Activated CD8-positive, alpha-beta memory T cell treated with anti-CD3 and anti-CD28 coated beads for 48 hours (primary cell): ENCODE results near the gene XKR7.
A peak's percentile ranks its signal among the peaks of the same experiment; 100 is the strongest.
"Not testable (repeated sequence)": the region's sequence is repeated elsewhere in the genome, so short reads cannot be mapped to it uniquely, and the experiment has no call there.

Experiments
- DNase-seq, 3 experiments: peaks; one replicate each; pipeline ENCODE4 v3.0.0-alpha.2; 2020; ENCODE audit warnings: low read depth in 2 of 3, low spot score in 2 of 3

Gene XKR7

GRCh38 chr20:31967830-31968249 is at the start of gene XKR7:
TSS of gene XKR7 (plus strand) at chr20:31968151. CDS start at chr20:31968176, 25 bp downstream.
- DNase-seq: no peak

GRCh38 chr20:31918466-31919105 is 49.4 kb upstream of the XKR7 start:
- DNase-seq: no peak

GRCh38 chr20:31919410-31920155 is 48.4 kb upstream of the XKR7 start:
- no peak for DNase-seq

- no peak for DNase-seq
Measured at GRCh38 chr20:31920275-31920855, 47.6 kb upstream of the XKR7 start.

GRCh38 chr20:31921480-31921879 is 46.5 kb upstream of the XKR7 start:
- DNase-seq: not testable (repeated sequence)

DNA sequence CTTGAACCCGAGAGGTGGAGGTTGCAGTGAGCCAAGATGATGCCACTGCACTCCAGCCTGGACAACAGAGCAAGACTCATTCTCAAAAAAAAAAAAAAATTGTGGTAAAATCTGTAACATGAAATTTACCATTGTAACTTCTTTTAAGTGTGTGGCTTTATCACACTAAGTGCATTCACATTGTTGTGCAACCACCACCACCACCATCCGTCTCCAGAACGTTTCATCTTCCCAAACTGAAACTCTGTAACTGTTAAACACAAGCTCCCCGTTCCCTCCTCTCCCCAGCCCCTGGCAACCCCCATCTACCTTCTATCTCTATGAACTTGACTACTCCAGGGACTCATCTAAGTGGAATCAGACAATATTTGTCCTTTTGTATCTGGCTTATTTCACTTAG is 45.8 kb upstream of the XKR7 start:
- DNase-seq: no peak

DNA sequence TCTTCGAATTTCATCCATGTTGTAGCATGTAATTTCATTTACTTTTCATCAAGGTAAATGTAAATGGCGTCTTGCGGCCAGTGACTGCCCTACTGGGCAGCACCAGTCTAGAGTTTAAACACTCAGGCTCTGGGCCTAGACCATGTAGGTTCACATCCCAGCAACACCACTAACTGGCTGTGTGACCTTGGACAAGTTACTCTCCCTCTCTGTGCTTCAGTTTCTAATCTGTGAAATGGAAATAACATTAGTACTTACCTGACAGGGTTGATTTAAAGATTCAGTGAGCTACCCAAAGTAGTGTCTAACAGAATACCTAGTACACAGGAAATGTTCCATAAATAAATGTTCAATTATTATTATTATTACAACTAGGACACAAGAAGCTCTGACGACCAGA is 45.4 kb upstream of the XKR7 start:
- no peak for DNase-seq

DNA sequence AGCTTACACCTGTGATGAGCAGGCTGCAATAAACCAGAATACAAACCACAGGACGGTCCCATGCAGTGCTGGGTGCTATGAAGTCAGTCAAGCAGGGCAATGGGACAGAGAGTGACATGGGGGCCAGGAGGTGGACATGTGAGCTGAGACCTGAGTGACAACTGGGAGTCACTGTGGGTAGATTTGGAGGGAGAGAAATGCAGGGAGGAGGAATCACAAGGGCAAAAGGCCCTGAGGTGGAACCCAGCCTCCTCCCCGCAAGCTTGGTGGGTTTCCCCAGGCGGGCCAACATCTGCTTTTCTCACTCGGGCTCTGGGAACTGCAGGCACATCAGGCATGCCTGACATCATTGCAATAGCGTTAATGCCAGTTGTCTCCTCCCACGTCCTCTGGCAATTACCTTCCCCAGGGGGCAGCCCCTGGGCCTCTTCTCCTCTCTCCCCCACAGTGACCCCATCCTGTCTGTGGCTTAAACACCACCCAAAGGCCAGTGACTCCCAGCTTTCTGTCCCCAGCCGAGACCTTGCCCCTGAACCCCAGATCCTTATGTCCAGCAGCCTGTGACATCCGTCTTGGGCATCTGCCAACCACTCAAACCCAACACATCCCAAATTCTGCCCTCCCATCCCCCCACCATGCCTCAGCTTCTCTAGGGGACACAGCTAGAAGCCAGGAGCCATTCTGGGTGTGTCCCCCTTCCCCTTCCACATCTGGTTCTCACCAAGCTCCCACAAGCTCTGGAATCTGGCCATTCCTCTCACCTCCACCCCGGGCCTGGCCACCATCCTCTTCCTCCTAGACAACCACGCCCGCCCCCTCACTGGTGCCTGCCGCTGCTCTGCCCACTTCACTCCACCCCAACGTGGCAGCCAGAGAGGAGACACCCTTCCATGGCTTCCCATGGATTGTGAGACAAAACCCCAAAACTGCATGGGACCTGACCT is 44.3 kb upstream of the XKR7 start:
- DNase-seq: peak in 1 of 3 experiments; percentile 12

- DNase-seq: no peak
Measured at GRCh38 chr20:31924561-31924960, 43.4 kb upstream of the XKR7 start.

GRCh38 chr20:31925631-31926030 is 42.3 kb upstream of the XKR7 start:
- DNase-seq: no peak

GRCh38 chr20:31926493-31926892 is 41.5 kb upstream of the XKR7 start:
- DNase-seq: no peak

GRCh38 chr20:31927627-31928159 is 40.3 kb upstream of the XKR7 start:
- DNase-seq: no peak

DNA sequence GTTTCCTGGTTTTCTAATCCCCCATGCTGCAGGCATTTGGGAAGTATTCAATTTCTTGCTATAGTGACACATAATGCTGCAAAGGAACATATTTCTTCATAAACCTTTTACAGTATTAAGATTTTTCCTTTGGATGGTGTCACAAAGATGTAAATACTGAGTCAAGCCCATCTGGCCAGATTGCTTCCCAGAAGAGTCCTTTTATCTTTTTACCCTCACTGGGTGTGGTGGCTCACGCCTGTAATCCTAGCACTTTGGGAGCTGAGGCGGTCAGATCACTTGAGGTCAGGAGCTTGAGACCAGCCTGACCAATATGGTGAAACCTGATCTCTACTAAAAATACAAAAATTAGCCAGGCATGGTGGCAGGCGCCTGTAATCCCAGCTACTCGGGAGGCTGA is 38.3 kb upstream of the XKR7 start:
- not testable (repeated sequence) for DNase-seq

- no peak for DNase-seq
Measured at GRCh38 chr20:31930779-31931178, 37.2 kb upstream of the XKR7 start.

GRCh38 chr20:31933698-31934097 is 34.3 kb upstream of the XKR7 start:
- DNase-seq: no peak

DNA sequence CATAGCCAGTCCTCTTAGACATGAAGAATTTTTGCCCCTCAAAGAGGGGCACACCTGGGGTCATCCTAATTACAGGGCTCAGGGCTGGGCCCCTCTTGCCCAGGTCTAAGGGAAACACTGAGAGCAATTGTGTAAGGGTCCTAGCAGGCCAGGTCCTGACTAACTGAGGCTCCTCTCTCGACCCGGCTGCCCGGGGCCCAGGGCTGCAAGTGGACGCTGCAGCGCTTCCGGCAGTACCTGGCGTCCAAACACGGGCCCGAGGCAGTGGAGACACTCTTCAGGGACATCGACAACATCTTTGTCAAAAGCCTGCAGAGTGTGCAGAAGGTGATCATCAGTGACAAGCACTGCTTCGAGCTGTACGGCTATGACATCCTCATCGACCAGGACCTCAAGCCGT is 33.5 kb upstream of the XKR7 start:
- no peak for DNase-seq

DNA sequence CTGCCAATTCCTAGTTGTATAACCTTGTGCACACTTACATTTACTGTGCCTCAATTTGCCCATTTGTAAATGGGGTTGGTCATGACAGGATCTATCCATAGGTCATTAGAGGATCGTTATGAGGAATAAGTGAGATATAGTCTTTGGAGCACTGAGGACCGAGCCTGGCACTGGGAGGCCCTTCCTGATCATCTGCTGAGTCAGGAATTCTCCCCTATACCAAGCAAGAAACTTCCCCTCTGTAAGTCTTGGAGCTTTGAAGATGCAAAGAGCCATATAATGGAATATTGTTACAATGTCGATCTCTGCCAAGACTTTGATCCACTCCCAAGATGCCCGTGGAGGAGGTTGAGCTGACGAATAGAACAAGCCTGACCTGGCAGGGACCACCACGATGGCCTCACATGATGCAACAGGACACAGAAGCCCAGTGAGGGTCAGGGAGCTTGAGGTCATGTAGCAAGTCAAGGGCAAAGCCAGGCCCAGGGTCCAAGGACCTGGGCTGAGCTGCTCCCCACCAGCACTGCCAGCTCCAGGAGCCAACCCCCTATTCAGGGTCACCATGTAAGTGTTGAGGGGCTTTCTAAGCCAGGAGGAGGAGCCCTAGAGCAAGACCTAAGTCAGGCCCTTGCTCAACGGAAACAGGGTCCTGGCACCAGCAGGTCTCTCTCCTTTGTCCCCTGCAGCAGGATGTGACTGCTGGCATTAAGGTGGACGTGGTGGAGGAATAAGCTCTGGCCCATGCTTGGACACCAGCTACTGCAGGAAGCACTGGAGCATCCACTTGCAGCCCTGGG is 32.8 kb upstream of the XKR7 start:
- DNase-seq: no peak

DNA sequence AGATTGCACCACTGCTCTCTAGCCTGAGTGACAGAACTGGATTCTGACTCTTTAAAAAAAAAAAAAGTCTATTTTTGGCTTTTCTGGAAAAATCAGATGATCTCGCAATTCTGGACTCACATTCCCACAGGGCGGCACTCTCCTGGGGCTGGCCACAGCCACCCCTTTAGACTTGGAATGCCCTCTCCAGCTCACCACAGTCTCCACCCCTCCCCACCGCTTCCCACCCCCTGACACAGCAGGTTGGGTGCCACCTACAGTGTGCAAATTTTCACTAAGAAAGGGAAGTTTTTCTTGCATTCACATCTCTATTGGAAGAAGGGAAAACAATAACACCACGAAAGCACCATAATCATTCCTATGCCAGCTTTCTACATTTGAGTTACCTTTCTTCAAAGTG is 31.5 kb upstream of the XKR7 start:
- no peak for DNase-seq

DNA sequence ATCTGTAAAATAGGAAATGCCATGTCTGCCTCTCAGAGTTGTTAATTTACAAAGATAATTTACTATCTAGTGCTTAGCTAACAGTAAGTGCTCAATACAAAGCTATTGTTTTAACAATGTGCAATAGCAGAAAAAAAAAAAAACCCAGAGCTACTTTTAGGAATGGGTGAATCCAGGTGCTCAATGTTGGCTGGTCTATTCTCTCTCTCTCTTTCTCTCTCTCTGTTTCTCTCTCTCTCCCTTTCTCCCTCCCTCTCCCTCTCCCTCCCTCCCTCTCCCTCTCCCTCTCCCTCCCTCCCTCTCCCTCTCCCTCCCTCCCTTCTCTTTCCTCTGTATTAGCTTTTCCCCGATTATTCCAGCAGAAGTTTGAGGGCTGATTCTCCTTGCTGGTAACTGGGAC is 30.1 kb upstream of the XKR7 start:
- no peak for DNase-seq

DNA sequence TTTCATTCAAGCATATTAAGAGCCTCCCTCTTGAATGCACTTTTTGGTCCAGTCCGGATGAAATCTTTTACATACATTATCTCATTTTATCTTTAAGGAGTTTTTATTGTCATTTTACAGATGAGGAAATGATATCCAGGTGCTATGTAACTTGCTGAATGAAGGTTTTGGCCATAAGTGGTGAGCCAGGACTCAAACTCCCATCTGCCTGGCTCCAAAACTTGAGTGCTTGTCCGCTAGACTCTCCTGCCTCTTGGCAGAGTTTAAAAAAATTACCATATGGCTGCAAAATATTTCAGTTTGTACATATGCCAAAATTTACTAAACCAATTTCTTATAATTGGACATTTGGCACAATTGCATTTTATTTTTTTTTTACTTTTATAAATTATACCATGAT is 28.3 kb upstream of the XKR7 start:
- DNase-seq: no peak
